Measurements from ENCODE around the gene FILIP1L.

FILIP1L gene

GRCh38 chr3:99855900-99856299, 258.4 kb downstream of the FILIP1L start:
- TF ChIP-seq CTCF (IDR thresholded peaks at IDR 0.05; ENCODE audit: low read depth, low read length), result no peak
- DNase-seq (ENCODE audit: extremely low read depth, low read depth), result no peak

DNA sequence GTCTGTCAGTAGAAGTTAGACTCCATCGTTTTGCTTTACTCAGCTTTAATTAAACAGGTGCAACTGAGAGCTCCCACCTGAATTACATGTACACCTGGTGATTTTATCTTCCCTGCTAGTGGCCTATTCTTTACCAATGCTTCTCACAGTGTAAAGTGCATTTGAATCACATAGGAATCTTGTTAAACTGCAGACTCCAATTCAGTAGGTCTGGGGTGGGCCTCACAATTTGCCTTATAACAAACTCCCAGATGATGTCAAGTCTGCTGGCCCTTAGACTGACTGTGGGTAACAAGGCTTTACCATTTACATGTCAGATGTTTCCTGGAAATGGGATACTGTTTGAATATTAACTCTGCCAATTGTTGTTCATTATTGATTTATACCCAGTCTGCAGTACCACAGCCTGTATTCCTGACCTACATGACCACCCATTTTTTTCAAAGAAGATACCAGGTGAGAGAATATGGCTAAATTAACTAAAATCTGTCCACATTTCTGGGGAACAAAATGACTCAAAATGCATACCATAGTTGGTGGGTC, 259.5 kb downstream of the FILIP1L start:
- TF ChIP-seq CTCF (IDR thresholded peaks at IDR 0.05; ENCODE audit: low read depth, low read length), result no peak
- DNase-seq (ENCODE audit: extremely low read depth, low read depth), result no peak

DNA sequence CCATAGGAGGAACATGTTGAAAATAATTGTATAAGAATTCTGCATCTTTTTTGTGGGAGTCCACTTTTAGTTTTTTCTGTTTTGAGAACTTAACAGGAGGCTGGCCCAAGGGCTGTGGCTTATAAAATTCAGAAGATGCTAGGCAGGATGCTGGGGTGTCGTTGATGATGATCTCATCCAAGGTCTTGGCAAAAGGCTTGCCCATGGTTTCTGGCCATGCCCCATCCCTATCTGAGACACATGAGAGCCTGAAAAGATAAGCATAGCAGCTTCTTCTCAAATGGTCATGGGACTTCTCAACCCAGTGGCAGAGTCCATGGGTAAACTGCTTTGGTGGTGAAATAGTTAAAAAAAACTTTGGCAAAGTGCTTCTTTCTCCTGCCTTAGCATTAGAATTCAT, 261.4 kb downstream of the FILIP1L start:
- no peak for DNase-seq (ENCODE audit: extremely low read depth, low read depth)
- TF ChIP-seq CTCF (IDR thresholded peaks at IDR 0.05; ENCODE audit: low read depth, low read length), result no peak

- no peak for DNase-seq (ENCODE audit: extremely low read depth, low read depth)
- TF ChIP-seq CTCF (IDR thresholded peaks at IDR 0.05; ENCODE audit: low read depth, low read length), result no peak
These were observed 262.3 kb downstream of the FILIP1L start for GRCh38 chr3:99851955-99852354.

- no peak for TF ChIP-seq CTCF (IDR thresholded peaks at IDR 0.05; ENCODE audit: low read depth, low read length)
- DNase-seq (ENCODE audit: extremely low read depth, low read depth), result no peak
These were observed 263.7 kb downstream of the FILIP1L start for GRCh38 chr3:99850608-99851007.

DNA sequence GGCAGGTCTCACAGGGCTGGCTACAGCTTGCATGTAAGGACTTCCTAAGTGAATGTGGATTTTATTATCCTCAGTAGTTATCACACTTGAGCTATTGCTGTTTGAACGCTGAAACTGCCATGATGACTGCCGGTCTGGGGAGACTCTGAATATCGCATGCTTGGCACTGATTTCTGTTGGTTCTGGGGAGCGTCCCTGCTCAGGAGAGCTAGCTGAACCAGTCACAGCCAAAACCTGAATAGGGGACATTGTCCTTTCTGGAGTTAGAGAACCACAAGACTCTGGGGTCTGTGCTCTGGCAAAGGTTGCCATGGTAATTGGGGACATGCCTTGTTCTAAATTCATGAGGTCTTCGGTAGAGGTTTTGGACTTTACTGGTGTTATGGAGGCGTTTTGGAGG, 265.9 kb downstream of the FILIP1L start:
- no peak for DNase-seq (ENCODE audit: extremely low read depth, low read depth)
- TF ChIP-seq CTCF (IDR thresholded peaks at IDR 0.05; ENCODE audit: low read depth, low read length), result no peak

- no peak for TF ChIP-seq CTCF (IDR thresholded peaks at IDR 0.05; ENCODE audit: low read depth, low read length)
These were observed 267.7 kb downstream of the FILIP1L start for GRCh38 chr3:99846477-99847160.

More at GRCh38 chr3:99846477-99847160, 267.7 kb downstream of the FILIP1L start:
- DNase-seq (ENCODE audit: extremely low read depth, low read depth), result no peak
